Panc1 (cell line): ENCODE measurements around the gene TBXAS1. TPM values are rescaled to one million over a fixed set of nuclear protein-coding genes. Genes with fewer than 3 reads are reported as not detected.

Experiments used
- ATAC-seq: fragments of 200-7000 bp; cut with Tn5 transposase; 2 replicates; pipeline ENCODE4 v1.9.1; 2020; ENCODE audit warnings: mild to moderate bottlenecking, moderate library complexity
- BruUV-seq: library from RNA; stranded (reverse); fragments of 400-500 nt; replicated peaks from 2 replicates; lab custom pipeline; 2021; lab: Mats Ljungman, UMichigan
- CTCF ChIA-PET: fragments of 300-600 bp; sonication (Branson Sonifier 250); formaldehyde crosslinking; loops from one replicate; lab custom pipeline; 2022; ENCODE audit warnings: antibody characterized with exemption; lab: Charles Lee
- POLR2A ChIA-PET: fragments of 300-600 bp; sonication (Branson Sonifier 250); formaldehyde crosslinking; loops from one replicate; lab custom pipeline; 2022; ENCODE audit warnings: antibody characterized with exemption; lab: Charles Lee
- DNase-seq: peaks from one replicate; pipeline ENCODE4 v3.0.0-alpha.2; 2010; ENCODE audit warnings: low read depth, low spot score
- H3K27ac ChIP-seq: 2 replicates; pipeline ENCODE4 v1.5.1; 2011; ENCODE audit warnings: mild to moderate bottlenecking, low read length, inconsistent platforms
- H3K27me3 ChIP-seq: fragments of 200-500 bp; sonication (Bioruptor generic); 2 replicates; pipeline ENCODE4 v1.6.0; 2014; ENCODE audit warnings: low read length, inconsistent platforms; ENCODE audit not compliant: control insufficient read depth, insufficient read depth
- H3K36me3 ChIP-seq: fragments of 200-500 bp; sonication (Bioruptor generic); 2 replicates; pipeline ENCODE4 v1.5.1; 2014; ENCODE audit warnings: inconsistent platforms, mild to moderate bottlenecking, low read length, moderate library complexity; ENCODE audit not compliant: control insufficient read depth, insufficient read depth
- H3K4me1 ChIP-seq: 2 replicates; pipeline ENCODE4 v1.5.1; 2011; ENCODE audit warnings: inconsistent platforms, mild to moderate bottlenecking, low read length, moderate library complexity; ENCODE audit not compliant: control insufficient read depth, insufficient read depth
- H3K4me3 ChIP-seq, 2 experiments: 2 replicates each; pipeline ENCODE4 v1.5.1; 2011 to 2012; ENCODE audit warnings: low read depth in 2 of 2, low read length in 2 of 2, mild to moderate bottlenecking in 2 of 2, inconsistent platforms in 1 of 2, moderate library complexity in 1 of 2
- H3K9me3 ChIP-seq: fragments of 200-500 bp; sonication (Bioruptor generic); 2 replicates; pipeline ENCODE4 v1.5.1; 2014; ENCODE audit warnings: low read depth, mild to moderate bottlenecking, inconsistent platforms, low read length, moderate library complexity; ENCODE audit not compliant: control insufficient read depth, insufficient read depth
- CTCF ChIP-seq: fragments of 450-650 bp; IDR thresholded peaks from 2 replicates; pipeline ENCODE4 v1.5.1; 2017; ENCODE audit warnings: mild to moderate bottlenecking
- POLR2AphosphoS5 ChIP-seq: IDR thresholded peaks from 2 replicates; pipeline ENCODE4 v1.6.1; 2012; ENCODE audit warnings: mild to moderate bottlenecking, low read depth, low read length, moderate library complexity
- REST ChIP-seq, 2 experiments: IDR thresholded peaks; 2 replicates each; pipeline ENCODE4 v1.6.1; 2011 to 2012; ENCODE audit warnings: low read depth in 2 of 2, control low read depth in 1 of 2, low read length in 1 of 2, mild to moderate bottlenecking in 1 of 2, moderate library complexity in 1 of 2; ENCODE audit not compliant: insufficient read depth in 1 of 2
- SIN3A ChIP-seq: IDR thresholded peaks from 2 replicates; pipeline ENCODE4 v1.6.1; 2012; ENCODE audit warnings: low read depth, mild to moderate bottlenecking, low read length, moderate library complexity, borderline replicate concordance; ENCODE audit not compliant: insufficient read depth
- TCF7L2 ChIP-seq: IDR thresholded peaks from 2 replicates; pipeline ENCODE4 v1.6.1; 2011; ENCODE audit warnings: mild to moderate bottlenecking, low read depth, low read length, inconsistent platforms
- in situ Hi-C: cut with HindIII; loops from 2 replicates; pipeline ENCODE4 v1.10.0; 2016; ENCODE audit warnings: low sequenced_read_pairs, low pct_unique_long_range_greater_than_20kb
- intact Hi-C: fragments of 100-400 bp; cut with micrococcal nuclease; formaldehyde crosslinking; loops from one replicate; pipeline ENCODE4 v1.10.0; 2022; ENCODE audit not compliant: unreplicated experiment
- total RNA-seq: library from RNA; stranded (reverse); gene quantifications from one replicate; pipeline ENCODE4 v1.2.1, GENCODE V29; 2021; ENCODE audit not compliant: unreplicated experiment

Gene TBXAS1
- total RNA-seq, 1 experiment from 2014 or later = 4.4 TPM

- ChIA-PET POLR2A (no interaction called here), CTCF (no interaction called here)
- in situ Hi-C loops (no loop called here), intact Hi-C loops (no loop called here)
- ATAC-seq (no peak), DNase-seq (no peak)
- no peaks in the 10 kb centered on the region for H3K4me1 ChIP-seq
- BruUV-seq = no TSS peak
- H3K27ac ChIP-seq = no peak overlapping the region
- no peak for TF ChIP-seq TCF7L2
- no peak for TF ChIP-seq REST (IDR thresholded peaks at IDR 0.05; ENCODE audit: insufficient read depth in 1 of 2, low read depth in 2 of 2, low read length in 1 of 2)
- TF ChIP-seq POLR2AphosphoS5 = no peak
- TF ChIP-seq SIN3A = no peak
- no peak for TF ChIP-seq CTCF
- no peak overlapping the region for H3K4me3 ChIP-seq
- H3K27me3 ChIP-seq = no peaks in the 10 kb centered on the region
- H3K36me3 ChIP-seq = no peaks in the 10 kb centered on the region
- H3K9me3 ChIP-seq = no peaks in the 10 kb centered on the region
Observed at GRCh38 chr7:139893999-139894398, 64.9 kb downstream of the TBXAS1 start.

GRCh38 chr7:139895141-139895829 is 66.2 kb downstream of the TBXAS1 start:
- H3K4me3 ChIP-seq = no peak overlapping the region
- ATAC-seq = no peak
- H3K27me3 ChIP-seq = no peaks in the 10 kb centered on the region
- H3K27ac ChIP-seq = no peak overlapping the region
- no peaks in the 10 kb centered on the region for H3K4me1 ChIP-seq
- ChIA-PET CTCF (no interaction called here), POLR2A (no interaction called here)
- H3K36me3 ChIP-seq = no peaks in the 10 kb centered on the region
- in situ Hi-C loops = no loop called here
- DNase-seq = no peak
- no peaks in the 10 kb centered on the region for H3K9me3 ChIP-seq
- intact Hi-C loops = no loop called here
- no peak for TF ChIP-seq CTCF
- TF ChIP-seq POLR2AphosphoS5 = no peak
- no peak for TF ChIP-seq SIN3A
- no peak for TF ChIP-seq REST (IDR thresholded peaks at IDR 0.05; ENCODE audit: insufficient read depth in 1 of 2, low read depth in 2 of 2, low read length in 1 of 2)
- TF ChIP-seq TCF7L2 = no peak
- no TSS peak for BruUV-seq
